B cell (primary cell): ENCODE measurements around the gene TLL2. TPM values are rescaled to one million over a fixed set of nuclear protein-coding genes. Genes with fewer than 3 reads are reported as not detected.

Experiments used
- ATAC-seq: fragments of 200-7000 bp; cut with Tn5 transposase; one replicate; pipeline ENCODE4 v1.10.0; 2021; ENCODE audit warnings: low read depth, mild to moderate bottlenecking, moderate number of reproducible peaks, moderate library complexity
- CTCF ChIA-PET: fragments of 350-600 bp; sonication (Branson Sonifier 250); formaldehyde crosslinking; loops from one replicate; lab custom pipeline; 2021; ENCODE audit warnings: antibody characterized with exemption, inconsistent platforms; lab: Charles Lee
- POLR2A ChIA-PET: fragments of 350-600 bp; sonication (Branson Sonifier 250); formaldehyde crosslinking; loops from one replicate; lab custom pipeline; 2021; ENCODE audit warnings: antibody characterized with exemption; lab: Charles Lee
- DNase-seq: peaks from one replicate; pipeline ENCODE4 v3.0.0; 2013
- H2AFZ ChIP-seq: 2 replicates; pipeline ENCODE4 v1.6.1; 2012; ENCODE audit warnings: mild to moderate bottlenecking, low read depth, low read length; ENCODE audit not compliant: insufficient read depth, poor library complexity, severe bottlenecking
- H3K27ac ChIP-seq, 2 donors: 1 replicate in 1 of 2; 2 replicates in 1 of 2; pipeline ENCODE4 v1.5.1; 2012 to 2013; ENCODE audit warnings: low read length in 2 of 2, mild to moderate bottlenecking in 2 of 2, moderate library complexity in 1 of 2
- H3K27me3 ChIP-seq, 4 experiments: fragments of 200-600 bp in 1 of 4; sonication (generic) in 1 of 4; replicated peaks in 1 of 4; 1 replicate in 2 of 4; 2 replicates in 2 of 4; pipeline versions ENCODE4 v1.6.1 to v1.7.0; 2013 to 2016; ENCODE audit warnings: low read length in 3 of 4, mild to moderate bottlenecking in 2 of 4, mixed read lengths in 1 of 4, moderate library complexity in 1 of 4; ENCODE audit not compliant: insufficient read depth in 4 of 4, control insufficient read depth in 3 of 4; ENCODE audit errors: control extremely low read depth in 1 of 4
- H3K36me3 ChIP-seq, 2 experiments: replicated peaks in 1 of 2; 1 replicate in 1 of 2; 2 replicates in 1 of 2; pipeline versions ENCODE4 v1.6.1 to v1.7.1; 2013; ENCODE audit warnings: low read length in 1 of 2; ENCODE audit not compliant: insufficient read depth in 2 of 2, control insufficient read depth in 1 of 2; ENCODE audit errors: control extremely low read depth in 1 of 2, extremely low read depth in 1 of 2
- H3K4me1 ChIP-seq, 2 donors: fragments of 200-600 bp in 1 of 2; sonication (generic) in 1 of 2; 1 replicate in 1 of 2; 2 replicates in 1 of 2; pipeline versions ENCODE4 v1.5.1 to v1.6.1; 2013 to 2017; ENCODE audit warnings: low read length in 2 of 2; ENCODE audit not compliant: control insufficient read depth in 2 of 2, insufficient read depth in 2 of 2
- H3K4me2 ChIP-seq: replicated peaks from 2 replicates; pipeline ENCODE3; 2012; ENCODE audit warnings: mild to moderate bottlenecking, low read depth, low read length; ENCODE audit not compliant: poor library complexity, severe bottlenecking
- H3K4me3 ChIP-seq, 5 experiments: fragments of 200-600 bp in 1 of 5; sonication (generic) in 1 of 5; 1 replicate in 3 of 5; 2 replicates in 2 of 5; pipeline versions ENCODE4 v1.5.1 to v1.7.0; 2011 to 2016; ENCODE audit warnings: low read length in 4 of 5, mild to moderate bottlenecking in 4 of 5, low read depth in 2 of 5, control low read depth in 1 of 5, moderate library complexity in 1 of 5; ENCODE audit not compliant: insufficient read depth in 1 of 5; ENCODE audit errors: control extremely low read depth in 1 of 5, extremely low read depth in 1 of 5
- H3K79me2 ChIP-seq: fragments of 200-600 bp; sonication (generic); one replicate; pipeline ENCODE4 v1.6.0; 2016; ENCODE audit warnings: low read length; ENCODE audit not compliant: control insufficient read depth, insufficient read depth
- H3K9ac ChIP-seq: fragments of 200-600 bp; sonication (generic); 2 replicates; pipeline ENCODE4 v1.6.1; 2017; ENCODE audit warnings: mild to moderate bottlenecking, low read length, moderate library complexity
- H3K9me3 ChIP-seq, 3 donors: one replicate each; pipeline versions ENCODE4 v1.6.1 to v1.7.1; 2013; ENCODE audit warnings: low read length in 2 of 3; ENCODE audit not compliant: control insufficient read depth in 2 of 3, insufficient read depth in 1 of 3; ENCODE audit errors: control extremely low read depth in 1 of 3
- H4K20me1 ChIP-seq: 2 replicates; pipeline ENCODE4 v1.6.0; 2012; ENCODE audit warnings: mild to moderate bottlenecking, low read length; ENCODE audit not compliant: insufficient read depth, control insufficient read depth, poor library complexity, severe bottlenecking
- H3K27ac Mint-ChIP-seq: one replicate; pipeline ENCODE4 v1.8.0; 2021; ENCODE audit warnings: mixed read lengths
- H3K27me3 Mint-ChIP-seq: one replicate; pipeline ENCODE4 v1.8.0; 2021; ENCODE audit warnings: mixed read lengths
- H3K4me1 Mint-ChIP-seq: one replicate; pipeline ENCODE4 v1.8.0; 2021; ENCODE audit warnings: mixed read lengths
- H3K4me3 Mint-ChIP-seq: one replicate; pipeline ENCODE4 v1.8.0; 2021; ENCODE audit warnings: mixed read lengths
- H3K9me3 Mint-ChIP-seq: one replicate; pipeline ENCODE4 v1.8.0; 2022; ENCODE audit warnings: mixed read lengths; ENCODE audit not compliant: insufficient read depth
- CTCF ChIP-seq: fragments of 200-600 bp; IDR thresholded peaks from one replicate; pipeline ENCODE4 v1.8.0; 2022; ENCODE audit warnings: antibody characterized with exemption, mild to moderate bottlenecking
- EZH2 ChIP-seq: IDR thresholded peaks from 2 replicates; pipeline ENCODE4 v1.6.1; 2012; ENCODE audit warnings: borderline replicate concordance, low read depth, mild to moderate bottlenecking, moderate library complexity, low read length; ENCODE audit not compliant: insufficient read depth, poor library complexity, severe bottlenecking
- WGBS: methylation state at CpG from one replicate; pipeline ENCODE4 v1.1.5; 2013; ENCODE audit warnings: missing lambda C conversion rate; ENCODE audit not compliant: insufficient coverage; 5-methylcytosine and 5-hydroxymethylcytosine counted together
- intact Hi-C: fragments of 100-400 bp; cut with micrococcal nuclease; formaldehyde crosslinking; loops from one replicate; pipeline ENCODE4 v1.10.0; 2022
- polyA plus RNA-seq: library from polyadenylated mRNA; depleted of rRNA; stranded (reverse); fragments of >200 nt; gene quantifications from 2 replicates; pipeline ENCODE4 v1.2.3, GENCODE V29; 2012
- total RNA-seq, 2 donors: library from RNA; stranded (reverse); fragments of 120-200 nt in 1 of 2; gene quantifications; 1 replicate in 1 of 2; 2 replicates in 1 of 2; pipeline versions ENCODE4 v1.2.3 to v1.2.4, GENCODE V29; 2013 to 2022

Gene TLL2
- total and polyA plus RNA-seq, 2 donors (not counting 1 experiment from before 2014, with no cell fraction given) = 0.13 to 0.47 TPM

- Histone ChIP-seq H3K36me3 (no peaks in the 10 kb centered on the region), H4K20me1 (no peaks in the 10 kb centered on the region), H3K4me2 (no peak overlapping the region), H3K4me3 (no peak overlapping the region), H2AFZ (no peak overlapping the region), H3K4me1 (peaks cover 9 to 15% of the 10 kb centered on the region in 2 donors), H3K9ac (no peak overlapping the region), H3K9me3 (peaks cover 0 to 3% (median 0%) of the 10 kb centered on the region in 3 donors), H3K27me3 (peaks cover 0 to 21% (median 2%) of the 10 kb centered on the region in 4 experiments), H3K27ac (no peak overlapping the region), H3K79me2 (no peaks in the 10 kb centered on the region)
- peaks cover 15% of the 10 kb centered on the region for H3K4me1 Mint-ChIP-seq
- TF ChIP-seq EZH2 (no peak), CTCF (no peak)
- intact Hi-C loops = no loop called here
- ChIA-PET CTCF (no interaction called here), POLR2A (no interaction called here)
- 84% methylated on average over 2 of the region's 3 CpGs for WGBS
- no peaks in the 10 kb centered on the region for H3K27me3 Mint-ChIP-seq
- H3K9me3 Mint-ChIP-seq = no peaks in the 10 kb centered on the region
- no peak overlapping the region for H3K27ac Mint-ChIP-seq
- no peak overlapping the region for H3K4me3 Mint-ChIP-seq
- ATAC-seq = no peak
- no peak for DNase-seq
Observed at GRCh38 chr10:96509017-96509641, 4.6 kb downstream of the TLL2 start.

GRCh38 chr10:96507044-96507443, 6.7 kb downstream of the TLL2 start:
- H3K27ac Mint-ChIP-seq = no peak overlapping the region
- no peaks in the 10 kb centered on the region for H3K9me3 Mint-ChIP-seq
- Histone ChIP-seq H3K4me1 (peaks cover 0 to 2% of the 10 kb centered on the region in 2 donors), H3K27ac (no peak overlapping the region), H3K9ac (no peak overlapping the region), H2AFZ (no peak overlapping the region), H3K79me2 (no peaks in the 10 kb centered on the region), H3K36me3 (no peaks in the 10 kb centered on the region), H4K20me1 (no peaks in the 10 kb centered on the region), H3K27me3 (peaks cover 0 to 11% (median 0%) of the 10 kb centered on the region in 4 experiments), H3K4me3 (no peak overlapping the region), H3K9me3 (no peaks in the 10 kb centered on the region), H3K4me2 (no peak overlapping the region)
- no peak overlapping the region for H3K4me3 Mint-ChIP-seq
- ChIA-PET CTCF (no interaction called here), POLR2A (no interaction called here)
- 100% methylated on average over 2 of the region's 2 CpGs for WGBS
- no peak for DNase-seq
- peaks cover 3% of the 10 kb centered on the region for H3K4me1 Mint-ChIP-seq
- no peak for ATAC-seq
- H3K27me3 Mint-ChIP-seq = no peaks in the 10 kb centered on the region
- intact Hi-C loops = no loop called here
- TF ChIP-seq EZH2 (no peak), CTCF (no peak)
